ENCODE measurements around the gene PKP2. TPM values are rescaled to one million over a fixed set of nuclear protein-coding genes. Genes with fewer than 3 reads are reported as not detected.

The PKP2 gene
- total and polyA plus RNA-seq, 2 of the 8 experiments (the other 6 are each of a cell fraction or from before 2014, with no cell fraction given), result 9.6 to 44.8 TPM

DNA sequence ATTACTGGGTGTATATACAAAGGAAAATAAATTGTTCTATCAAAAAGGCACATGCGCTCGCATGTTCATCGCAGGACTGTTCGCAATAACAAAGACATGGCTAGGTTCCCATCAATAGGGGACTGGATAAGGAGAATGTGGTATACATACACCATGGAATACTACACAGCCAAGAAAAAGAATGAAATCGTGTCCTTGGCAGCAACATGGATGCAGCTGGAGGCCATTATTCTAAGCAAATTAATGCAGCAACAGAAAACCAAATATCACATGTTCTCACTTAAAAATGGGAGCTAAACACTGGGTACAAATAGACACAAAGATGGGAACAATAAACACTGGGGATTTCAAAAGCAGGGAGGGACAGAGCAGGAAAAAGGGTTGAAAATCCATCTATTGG is 58.6 kb downstream of the PKP2 start:
- Histone ChIP-seq H3K27ac (ENCODE audit: low read depth, low read length) (no peak overlapping the region), H3K56ac (replicated peaks; ENCODE audit: insufficient read length, low read depth, low read length) (no peak overlapping the region), H3K9ac (replicated peaks in 1 of 4; ENCODE audit: extremely low read depth in 1 of 4, low read depth in 3 of 4, low read length in 3 of 4) (no peak overlapping the region), H2AFZ (ENCODE audit: low read length) (no peak overlapping the region), H4K5ac (ENCODE audit: insufficient read length, low read depth, low read length) (no peak overlapping the region), H3K27me3 (replicated peaks in 1 of 4; ENCODE audit: control insufficient read depth in 3 of 4, extremely low read depth in 1 of 4, insufficient read depth in 3 of 4, low read length in 3 of 4) (no peaks in the 10 kb centered on the region), H3K79me2 (ENCODE audit: control insufficient read depth in 1 of 2, insufficient read depth in 2 of 2, low read length in 2 of 2) (no peaks in the 10 kb centered on the region), H3K23ac (ENCODE audit: insufficient read length) (no peak overlapping the region), H3K23me2 (ENCODE audit: low read depth, low read length) (no peaks in the 10 kb centered on the region), H3K4me1 (replicated peaks in 1 of 4; ENCODE audit: control insufficient read depth in 3 of 4, insufficient read depth in 4 of 4, low read length in 3 of 4) (peaks cover 0 to 14% (median 3%) of the 10 kb centered on the region in 4 experiments; a peak in 4 of 7 replicates), H2BK20ac (ENCODE audit: low read length) (no peak overlapping the region), H2BK15ac (ENCODE audit: low read length) (no peak overlapping the region), H3K18ac (ENCODE audit: extremely low read depth, low read length) (no peak overlapping the region), H2BK5ac (ENCODE audit: low read depth, low read length) (no peak overlapping the region; the same call in 1 of the 2 replicates), H4K91ac (replicated peaks; ENCODE audit: insufficient read length, low read length) (no peak overlapping the region), H2BK12ac (ENCODE audit: low read depth, low read length) (no peak overlapping the region), H3K4me3 (ENCODE audit: extremely low read depth in 1 of 4, insufficient read depth in 2 of 4, low read depth in 3 of 4, low read length in 4 of 4) (no peak overlapping the region), H3K79me1 (ENCODE audit: low read depth, low read length) (no peaks in the 10 kb centered on the region), H2BK120ac (replicated peaks; ENCODE audit: low read depth, low read length) (no peak overlapping the region), H3K9me3 (ENCODE audit: insufficient read depth in 2 of 2, low read depth in 1 of 2, low read length in 1 of 2) (no peaks in the 10 kb centered on the region), H3K4ac (replicated peaks; ENCODE audit: insufficient read length, low read depth, low read length) (no peak overlapping the region), H3K14ac (ENCODE audit: insufficient read length) (no peak overlapping the region), H2AK5ac (ENCODE audit: low read depth, low read length) (no peak overlapping the region), H4K20me1 (replicated peaks in 1 of 2; ENCODE audit: control insufficient read depth in 1 of 2, insufficient read depth in 2 of 2, low read length in 2 of 2) (no peaks in the 10 kb centered on the region), H4K8ac (ENCODE audit: extremely low read depth, insufficient read depth, low read length) (no peak overlapping the region), H3K36me3 (ENCODE audit: control insufficient read depth in 2 of 4, insufficient read depth in 4 of 4, low read length in 3 of 4) (peaks cover 0 to 17% (median 2%) of the 10 kb centered on the region in 4 experiments; a peak in 4 of 8 replicates), H3K4me2 (ENCODE audit: insufficient read depth in 1 of 2, low read depth in 2 of 2, low read length in 2 of 2) (no peak overlapping the region)
- DNase-seq (ENCODE audit: low read depth in 1 of 2, low spot score in 2 of 2), result no peak
- ChIA-PET POLR2A (ENCODE audit: partially characterized antibody) (interaction anchor here (0.8 to 1.1 kb wide), 2 partner anchors 9 to 55 kb away, joined by 3 read pairs; no protein-coding TSS in a partner anchor), CTCF (ENCODE audit: partially characterized antibody) (interaction anchor here (0.9 to 1.9 kb wide), 3 partner anchors 9 to 12 kb away, joined by 3 to 5 read pairs (median 3); no protein-coding TSS in a partner anchor)
- FAIRE-seq, result no peak
- no peak for TF ChIP-seq EP300 (IDR thresholded peaks at IDR 0.05; ENCODE audit: borderline replicate concordance in 1 of 2, low read depth in 2 of 2, low read length in 2 of 2)
- TF ChIP-seq SIRT6 (IDR thresholded peaks at IDR 0.05; ENCODE audit: low read length), result no peak
- TF ChIP-seq KDM1A (IDR thresholded peaks at IDR 0.05; ENCODE audit: borderline replicate concordance, low read length), result peak; percentile 69; the same call in 1 of the 2 replicates
- 99% methylated on average over 5 of the region's 5 CpGs; no CpG with 5 or more reads in 1 of the 2 experiments for WGBS, 2 experiments (ENCODE audit: extremely low coverage in 1 of 2, insufficient coverage in 1 of 2, insufficient read length in 1 of 2, insufficient replicate concordance in 2 of 2, low coverage in 1 of 2, low lambda C conversion rate in 2 of 2, missing lambda C conversion rate in 1 of 2)
